Uterus (tissue), 2 donors: ENCODE measurements around the gene THBS3.

Experiments
- CTCF ChIP-seq, 4 experiments: fragments of 200-600 bp in 2 of 4; fragments of 450-650 bp in 2 of 4; sonication (generic) in 2 of 4; IDR thresholded peaks; one replicate each; pipeline ENCODE4 v1.5.1; 2016 to 2019; ENCODE audit warnings: antibody characterized with exemption in 4 of 4, mild to moderate bottlenecking in 2 of 4, moderate library complexity in 1 of 4
- POLR2A ChIP-seq, 2 donors: fragments of 450-650 bp; IDR thresholded peaks; one replicate each; pipeline ENCODE4 v1.6.1; 2016; ENCODE audit warnings: antibody characterized with exemption in 2 of 2, mild to moderate bottlenecking in 1 of 2, moderate library complexity in 1 of 2

GRCh38 chr1:155198547-155198906 is 9.2 kb downstream of the THBS3 start:
- TF ChIP-seq CTCF (IDR thresholded peaks at IDR 0.05) (no peak), POLR2A (IDR thresholded peaks at IDR 0.05) (no peak)
